ENCODE measurements around the gene PTPRQ.

The PTPRQ gene

GRCh38 chr12:80549298-80549697, 105.3 kb downstream of the PTPRQ start:
- DNase-seq (ENCODE audit: extremely low spot score, insufficient read length, low read depth) = no peak
- FAIRE-seq = no peak

DNA sequence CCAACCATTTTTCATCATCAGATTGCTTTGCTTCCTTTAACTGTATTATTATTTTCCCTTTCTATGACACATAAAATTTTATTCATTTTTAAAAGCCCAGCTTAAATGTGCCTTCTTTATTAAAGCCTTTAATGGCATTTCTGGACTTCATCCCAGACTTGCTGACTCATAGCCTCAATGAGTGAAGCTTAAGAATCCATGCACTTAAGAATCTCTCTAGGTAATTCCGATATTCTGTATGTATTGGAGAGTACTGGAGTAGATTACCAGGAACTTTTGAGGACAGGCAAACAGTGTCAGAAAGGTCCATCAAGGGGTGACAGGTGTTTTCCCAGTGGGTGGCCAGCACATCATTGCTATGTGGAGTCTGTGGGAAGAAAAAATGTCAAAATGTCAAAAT, 107.9 kb downstream of the PTPRQ start:
- FAIRE-seq = no peak
- no peak for DNase-seq (ENCODE audit: extremely low spot score, insufficient read length, low read depth)

DNA sequence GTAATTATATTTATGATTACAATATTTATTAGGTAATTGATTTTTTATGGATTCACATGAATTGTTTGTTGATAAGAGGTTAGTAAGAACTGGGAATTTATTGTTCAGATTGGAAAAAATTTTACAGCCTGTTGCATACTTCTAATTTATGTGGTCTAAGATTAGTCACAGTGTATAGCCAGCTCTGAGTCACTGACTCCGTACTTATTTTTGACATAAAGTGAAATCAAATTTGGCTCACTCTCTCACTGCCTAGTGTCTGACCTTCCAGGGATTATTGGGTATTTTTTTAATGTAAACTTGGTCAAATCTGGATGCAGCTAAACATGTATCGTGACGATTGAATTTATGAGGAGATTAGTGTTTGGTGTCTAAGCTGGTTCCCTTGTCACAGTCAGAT, 109.3 kb downstream of the PTPRQ start:
- DNase-seq (ENCODE audit: extremely low spot score, insufficient read length, low read depth) = no peak
- FAIRE-seq = no peak

DNA sequence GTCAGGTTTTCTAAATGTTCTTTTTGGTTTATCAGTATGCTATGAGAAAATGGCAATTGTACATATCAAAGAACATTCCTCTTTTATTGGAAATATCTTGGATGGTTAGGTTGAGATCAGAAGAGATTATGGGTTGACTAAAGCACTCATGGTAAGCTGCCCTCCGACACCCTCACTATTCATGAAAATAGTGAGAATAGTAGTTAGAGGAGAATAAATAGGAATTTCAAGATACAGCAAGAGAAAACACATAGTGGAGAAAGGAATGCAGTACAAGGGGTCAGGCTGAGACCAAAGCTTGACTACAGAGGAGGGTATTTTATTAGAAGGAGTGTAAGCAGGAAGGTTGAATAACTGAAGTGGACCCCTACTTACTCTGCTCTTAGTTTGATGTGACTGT, 112.5 kb downstream of the PTPRQ start:
- no peak for DNase-seq (ENCODE audit: extremely low spot score, insufficient read length, low read depth)
- no peak for FAIRE-seq

DNA sequence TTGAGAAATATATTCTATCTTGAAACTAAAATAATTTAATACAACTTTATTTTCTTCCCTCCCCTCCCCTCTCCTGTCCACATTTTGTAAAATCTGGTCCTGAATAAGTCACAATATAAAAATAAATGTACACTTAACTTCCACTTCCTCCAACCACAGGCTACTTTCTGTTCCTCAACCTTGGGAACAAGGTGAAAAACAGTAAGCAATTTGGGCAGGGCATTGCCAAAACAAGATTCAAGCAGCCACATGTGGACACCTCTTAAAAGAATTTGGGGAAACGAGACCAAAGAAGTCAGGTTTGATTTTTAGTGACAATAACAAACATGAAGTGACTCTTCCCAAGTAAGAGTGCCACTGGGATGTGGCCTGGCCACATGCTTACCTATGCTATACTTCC, 115.7 kb downstream of the PTPRQ start:
- DNase-seq (ENCODE audit: extremely low spot score, insufficient read length, low read depth) (no peak), FAIRE-seq (no peak)

GRCh38 chr12:80565271-80565670, 121.2 kb downstream of the PTPRQ start:
- DNase-seq (ENCODE audit: extremely low spot score, insufficient read length, low read depth) (no peak), FAIRE-seq (no peak)

DNA sequence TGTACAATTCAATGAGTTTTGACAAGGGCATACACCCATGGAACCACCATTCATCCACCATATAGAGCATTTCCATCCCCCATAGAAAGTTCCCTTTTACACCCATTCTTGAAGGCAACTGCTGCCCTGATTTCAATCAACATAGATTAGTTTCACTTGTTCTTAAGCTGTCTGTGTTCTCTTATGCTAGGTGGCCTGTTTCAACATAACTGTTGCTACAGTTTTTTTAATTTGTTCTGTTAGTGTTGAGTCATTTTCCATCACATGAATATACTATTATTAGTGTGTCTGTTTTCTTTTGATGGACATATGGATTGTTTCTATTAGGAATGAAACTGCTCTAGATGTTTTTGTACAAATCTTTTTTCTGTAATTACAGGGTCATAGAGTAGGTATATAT, 123.4 kb downstream of the PTPRQ start:
- DNase-seq (ENCODE audit: extremely low spot score, insufficient read length, low read depth) (no peak), FAIRE-seq (no peak)

- DNase-seq (ENCODE audit: extremely low spot score, insufficient read length, low read depth) (no peak), FAIRE-seq (no peak)
These were observed 132.8 kb downstream of the PTPRQ start for GRCh38 chr12:80576641-80577418.

DNA sequence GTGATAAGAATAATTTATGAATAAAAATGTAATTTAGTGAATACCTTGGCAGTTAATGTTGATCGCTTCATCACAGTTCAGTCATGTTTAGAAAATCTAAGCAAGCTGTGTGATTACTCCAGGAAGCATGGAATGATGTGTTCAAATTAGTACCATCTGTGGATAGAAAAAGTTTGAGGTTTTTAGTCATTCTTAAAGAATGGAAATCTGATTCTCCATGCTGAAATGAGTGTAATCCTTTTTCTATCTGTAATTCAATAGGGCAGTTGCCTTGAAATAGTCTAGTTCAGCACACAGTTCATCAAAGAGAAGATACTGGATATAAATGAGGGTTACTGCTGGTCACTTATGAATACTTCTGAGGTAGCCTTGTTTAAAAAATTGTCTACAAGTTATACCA, 136.2 kb downstream of the PTPRQ start:
- FAIRE-seq = no peak
- no peak for DNase-seq (ENCODE audit: extremely low spot score, insufficient read length, low read depth)

DNA sequence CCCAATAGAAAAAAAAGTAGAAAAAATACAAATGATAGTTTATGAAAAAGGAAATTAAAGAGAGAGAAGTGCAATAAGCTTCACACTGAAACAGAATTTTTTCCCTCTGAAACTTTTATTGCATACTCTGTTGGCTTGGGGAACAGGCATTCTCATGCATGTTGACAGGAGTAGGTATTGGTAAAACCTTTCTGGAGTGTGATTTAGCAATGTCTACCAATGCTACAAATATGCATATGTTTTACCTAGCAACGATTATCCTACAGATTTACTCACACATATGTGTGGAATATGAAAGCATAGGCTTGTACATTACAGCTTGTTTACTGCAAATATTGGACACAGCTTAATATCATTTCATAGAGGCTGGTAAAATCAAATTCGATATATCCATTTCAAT, 137.7 kb downstream of the PTPRQ start:
- DNase-seq (ENCODE audit: extremely low spot score, insufficient read length, low read depth) = no peak
- no peak for FAIRE-seq

- no peak for DNase-seq (ENCODE audit: extremely low spot score, insufficient read length, low read depth)
- FAIRE-seq = no peak
These were observed 138.4 kb downstream of the PTPRQ start for GRCh38 chr12:80582431-80582830.

DNA sequence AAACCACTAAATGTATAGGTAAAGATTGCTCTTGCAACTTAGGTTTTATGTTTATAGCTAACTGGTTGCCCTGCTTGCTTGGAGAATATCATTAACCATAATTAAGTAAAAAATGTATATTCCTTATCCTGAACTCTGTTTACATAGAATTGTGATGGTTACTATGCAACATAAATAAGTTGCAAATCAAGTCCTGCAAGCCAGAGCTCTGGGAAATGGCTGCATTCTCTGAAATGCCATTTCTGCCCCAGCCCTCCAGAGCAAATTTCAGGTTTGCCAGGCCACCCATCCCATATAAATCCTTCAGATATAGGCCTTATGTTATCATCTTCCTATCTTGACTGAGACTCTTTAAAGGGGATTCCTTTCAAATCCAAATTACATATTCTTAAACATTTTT, 145.0 kb downstream of the PTPRQ start:
- no peak for FAIRE-seq
- DNase-seq (ENCODE audit: extremely low spot score, insufficient read length, low read depth) = no peak

- FAIRE-seq (no peak), DNase-seq (ENCODE audit: extremely low spot score, insufficient read length, low read depth) (no peak)
These were observed 146.1 kb downstream of the PTPRQ start for GRCh38 chr12:80590085-80590484.

DNA sequence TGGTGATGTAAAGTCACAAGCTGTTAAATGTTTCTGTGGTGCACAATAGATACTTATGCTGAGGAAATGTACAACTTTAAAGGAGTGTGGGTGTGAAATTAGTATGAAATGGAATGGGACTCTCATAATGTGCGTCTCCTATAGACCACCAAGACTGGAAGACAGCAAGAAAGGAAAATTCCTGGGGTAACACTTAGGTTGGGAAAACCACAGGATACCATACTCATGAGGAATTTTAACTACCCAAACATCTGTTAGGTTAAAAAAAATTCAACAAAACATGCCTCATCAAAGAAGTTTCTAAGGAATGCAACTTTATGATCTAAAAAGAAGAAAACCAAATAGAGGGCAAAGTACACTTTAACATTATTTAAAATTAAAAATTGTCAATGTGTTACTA, 149.7 kb downstream of the PTPRQ start:
- DNase-seq (ENCODE audit: extremely low spot score, insufficient read length, low read depth) (no peak), FAIRE-seq (no peak)

DNA sequence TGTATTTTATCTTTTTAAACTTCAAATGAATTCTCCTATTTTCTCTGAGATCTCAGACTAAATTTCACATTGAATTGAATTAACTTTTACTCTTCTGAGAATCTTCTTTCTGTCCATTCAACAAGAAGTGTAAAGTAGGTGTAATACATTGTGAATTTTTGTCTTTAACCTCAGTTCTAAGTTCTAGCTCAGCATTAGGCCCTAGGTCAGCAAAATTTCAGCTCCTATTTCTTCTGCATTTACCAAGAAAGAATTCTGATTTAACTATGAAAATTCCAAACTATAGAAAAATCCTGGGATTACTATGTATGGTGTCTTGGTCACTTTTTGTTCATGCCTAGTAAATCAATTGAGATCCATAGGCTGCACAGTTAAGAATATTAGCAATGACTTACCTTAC, 152.5 kb downstream of the PTPRQ start:
- FAIRE-seq (no peak), DNase-seq (ENCODE audit: extremely low spot score, insufficient read length, low read depth) (no peak)

- FAIRE-seq = no peak
- no peak for DNase-seq (ENCODE audit: extremely low spot score, insufficient read length, low read depth)
These were observed 154.1 kb downstream of the PTPRQ start for GRCh38 chr12:80598004-80598606.

DNA sequence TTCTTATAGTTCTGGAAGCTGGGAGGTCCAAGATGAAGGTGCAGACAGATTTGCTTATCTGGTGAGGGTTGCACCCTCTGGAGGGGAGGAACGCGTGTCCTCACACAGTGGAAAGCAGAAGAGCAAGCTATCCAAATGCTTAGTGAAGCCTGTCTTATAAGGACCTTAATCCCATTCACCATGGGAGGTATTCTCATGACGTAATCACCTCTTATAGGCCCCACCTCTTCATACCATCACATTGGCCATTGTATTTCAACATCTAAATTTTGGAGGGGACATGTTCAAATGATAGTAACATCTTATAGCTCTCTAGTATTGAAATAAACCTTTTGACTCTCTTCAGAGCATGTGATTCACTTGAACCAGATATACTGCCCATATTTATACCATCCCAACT, 158.4 kb downstream of the PTPRQ start:
- no peak for FAIRE-seq
- DNase-seq (ENCODE audit: extremely low spot score, insufficient read length, low read depth) = no peak

DNA sequence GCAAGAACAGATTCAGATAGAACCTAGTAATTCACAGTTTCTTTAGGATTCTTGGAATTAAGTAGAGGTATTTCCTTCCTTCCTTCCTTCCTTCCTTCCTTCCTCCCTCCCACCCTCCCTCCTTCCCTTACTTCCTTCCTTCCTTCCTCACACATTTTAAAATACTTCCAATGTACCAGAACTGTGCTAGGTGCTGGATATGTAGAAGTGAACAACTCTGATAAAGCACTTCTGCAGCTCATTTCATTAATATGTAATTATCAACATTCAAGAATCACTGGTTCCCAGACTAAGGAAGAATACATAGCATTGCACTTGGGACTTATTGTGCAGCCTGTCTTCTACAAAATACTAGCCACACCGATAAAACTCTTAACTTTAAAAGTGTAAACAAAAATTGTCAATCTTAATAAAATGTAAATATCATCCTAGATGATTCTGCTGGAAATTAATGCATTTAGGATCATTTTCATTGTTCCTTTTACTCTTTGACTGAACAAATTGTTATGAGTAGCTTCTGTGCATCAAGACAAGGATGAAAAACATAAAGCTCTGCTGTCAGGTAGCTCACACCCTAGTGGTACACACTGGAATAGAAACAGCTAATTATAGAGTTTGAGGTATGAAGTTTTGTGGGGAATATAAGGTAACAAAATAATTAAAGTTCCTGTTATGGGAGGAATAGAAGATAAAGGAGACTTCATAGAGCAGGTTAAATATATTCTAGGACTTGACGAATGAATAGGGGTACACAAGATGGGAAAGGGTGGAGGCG, 163.5 kb downstream of the PTPRQ start:
- no peak for DNase-seq (ENCODE audit: extremely low spot score, insufficient read length, low read depth)
- no peak for FAIRE-seq

DNA sequence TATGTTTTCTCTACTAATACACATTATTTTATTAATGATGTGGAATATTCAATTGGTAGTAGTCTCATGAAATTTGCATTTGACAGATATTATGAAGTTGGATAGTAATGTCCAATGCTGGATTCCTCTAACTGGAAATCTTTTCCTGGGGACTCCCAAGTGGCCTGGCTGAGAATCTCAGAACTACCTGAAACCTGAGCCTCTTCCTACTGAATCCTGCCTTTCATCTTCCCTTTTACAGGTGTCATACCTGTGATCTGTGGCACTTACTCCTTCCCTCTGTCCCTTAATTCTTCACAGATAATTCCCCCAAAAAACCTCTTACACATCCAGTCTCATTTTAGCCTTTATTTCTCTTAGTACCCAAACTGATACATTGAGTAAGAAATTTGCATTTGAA, 173.7 kb downstream of the PTPRQ start:
- no peak for FAIRE-seq
- DNase-seq (ENCODE audit: extremely low spot score, insufficient read length, low read depth) = no peak

DNA sequence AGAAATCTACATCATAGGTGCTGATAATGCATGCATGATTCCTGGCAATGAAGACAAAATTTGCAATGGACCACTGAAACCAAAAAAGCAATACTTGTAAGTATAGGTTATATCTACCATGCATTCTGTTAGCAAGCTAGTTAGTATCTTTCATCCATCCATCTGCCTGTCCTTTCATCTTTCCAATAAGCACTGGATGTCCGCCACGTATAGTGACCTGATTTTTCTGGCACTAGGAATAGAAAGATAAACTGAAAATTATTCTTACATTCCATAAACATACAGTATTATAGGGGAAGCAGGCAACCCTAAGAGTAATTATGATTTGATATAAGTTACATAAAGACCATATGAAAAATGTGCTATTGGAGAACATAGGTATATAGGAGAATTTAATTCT, 176.2 kb downstream of the PTPRQ start:
- DNase-seq (ENCODE audit: extremely low spot score, insufficient read length, low read depth) (no peak), FAIRE-seq (no peak)

DNA sequence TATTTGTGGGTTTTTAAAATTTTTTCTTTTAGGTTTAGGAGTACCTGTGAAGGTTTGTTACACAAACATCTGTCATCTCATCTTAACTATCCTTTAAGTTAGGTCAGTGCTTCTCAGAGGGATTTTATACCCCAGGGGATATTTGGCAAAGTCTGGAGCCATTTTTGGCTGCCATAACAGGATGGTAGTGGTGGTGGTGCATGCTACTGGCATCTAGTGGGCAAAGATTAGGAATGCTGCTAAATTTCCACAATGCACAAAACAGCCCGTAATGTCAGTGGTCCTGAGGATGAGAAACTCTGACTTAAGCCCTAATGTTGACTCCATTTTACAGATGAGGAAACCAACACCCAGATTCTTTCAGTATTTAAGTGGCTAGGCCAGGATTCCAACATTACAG, 178.2 kb downstream of the PTPRQ start:
- no peak for DNase-seq (ENCODE audit: extremely low spot score, insufficient read length, low read depth)
- no peak for FAIRE-seq
